HG03442 (cell line): ENCODE data around the gene OR2A5.
A peak's percentile ranks its signal among the peaks of the same experiment; 100 is the strongest.
"Not testable (repeated sequence)": the region's sequence is repeated elsewhere in the genome, so short reads cannot be mapped to it uniquely, and the experiment has no call there.

ENCODE experiments used
- ATAC-seq: cut with Tn5 transposase; IDR thresholded peaks from one replicate; pipeline ENCODE4 v1.9.1; 2021; ENCODE audit warnings: mild to moderate bottlenecking, moderate library complexity; ENCODE audit not compliant: unreplicated experiment

Gene OR2A5, protein sequence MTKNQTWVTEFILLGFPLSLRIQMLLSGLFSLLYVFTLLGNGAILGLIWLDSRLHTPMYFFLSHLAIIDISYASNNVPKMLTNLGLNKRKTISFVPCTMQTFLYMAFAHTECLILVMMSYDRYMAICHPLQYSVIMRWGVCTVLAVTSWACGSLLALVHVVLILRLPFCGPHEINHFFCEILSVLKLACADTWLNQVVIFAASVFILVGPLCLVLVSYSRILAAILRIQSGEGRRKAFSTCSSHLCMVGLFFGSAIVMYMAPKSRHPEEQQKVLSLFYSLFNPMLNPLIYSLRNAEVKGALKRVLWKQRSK

GRCh38 chr7:144048648-144049047 lies at the start of gene OR2A5:
TSS of gene OR2A5 (plus strand) at chr7:144048948. CDS start at chr7:144050402, 1,454 bp downstream.
- ATAC-seq, result no peak

- ATAC-seq, result no peak
These were observed 48.7 kb upstream of the OR2A5 start, which contains the start of gene OR6B1 for GRCh38 chr7:144000020-144000419. TSS of gene OR6B1 (plus strand) at chr7:144000320. CDS start at chr7:144003997, 3,677 bp downstream.

- ATAC-seq, result no peak
These were observed 47.2 kb upstream of the OR2A5 start for GRCh38 chr7:144001543-144001942.

DNA sequence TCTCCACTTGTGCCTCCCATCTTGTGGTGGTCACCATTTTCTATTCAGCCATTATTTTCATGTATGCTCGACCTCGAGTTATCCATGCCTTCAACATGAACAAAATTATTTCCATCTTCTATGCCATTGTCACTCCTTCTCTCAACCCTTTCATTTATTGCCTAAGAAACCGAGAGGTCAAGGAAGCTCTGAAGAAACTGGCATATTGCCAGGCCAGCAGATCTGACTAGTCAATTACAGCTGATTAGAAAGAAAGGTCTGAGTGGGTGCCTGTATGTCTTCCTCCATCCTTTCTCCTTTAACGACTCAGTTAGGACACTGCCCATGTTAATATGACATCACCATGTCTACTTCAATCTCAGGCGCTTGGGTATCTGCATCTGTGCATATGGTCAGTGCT lies 44.0 kb upstream of the OR2A5 start:
- ATAC-seq, result no peak

GRCh38 chr7:144006029-144006691 lies 42.6 kb upstream of the OR2A5 start:
- ATAC-seq, result no peak

DNA sequence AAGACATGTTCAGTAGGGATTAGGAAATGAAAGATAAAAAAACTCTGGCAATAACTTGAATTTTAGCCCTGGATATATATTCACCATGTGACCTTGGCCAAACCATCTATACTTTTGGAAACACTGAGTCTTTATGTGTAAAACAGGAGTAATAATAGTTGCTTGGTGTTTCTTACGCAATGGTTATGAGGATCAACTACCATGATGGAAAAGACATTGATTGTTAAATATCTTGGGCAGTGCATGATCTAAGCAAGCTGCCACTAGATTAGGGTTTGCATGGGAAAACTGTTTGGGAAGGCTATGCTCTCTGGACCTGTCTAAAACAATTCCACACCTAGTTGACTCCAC lies 42.1 kb upstream of the OR2A5 start:
- ATAC-seq, result no peak

DNA sequence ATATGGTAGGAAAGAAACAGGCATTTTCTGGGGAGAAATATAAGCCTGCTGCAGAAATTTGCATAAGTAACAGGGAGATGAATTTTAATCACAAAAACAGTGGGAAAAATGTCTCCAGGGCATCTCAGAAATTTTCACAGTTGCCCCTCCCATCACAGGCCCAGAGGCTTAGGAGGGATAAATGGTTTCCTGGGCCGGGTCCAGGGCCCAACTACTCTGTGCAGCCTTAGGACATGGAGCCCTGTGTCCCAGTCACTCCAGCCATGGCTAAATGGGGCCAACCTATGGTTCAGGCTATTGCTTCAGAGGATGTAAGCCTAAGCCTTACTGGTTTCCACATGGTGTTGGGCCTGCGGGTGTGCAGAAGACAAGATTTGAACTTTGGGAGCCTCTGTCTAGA lies 39.4 kb upstream of the OR2A5 start:
- no peak for ATAC-seq

DNA sequence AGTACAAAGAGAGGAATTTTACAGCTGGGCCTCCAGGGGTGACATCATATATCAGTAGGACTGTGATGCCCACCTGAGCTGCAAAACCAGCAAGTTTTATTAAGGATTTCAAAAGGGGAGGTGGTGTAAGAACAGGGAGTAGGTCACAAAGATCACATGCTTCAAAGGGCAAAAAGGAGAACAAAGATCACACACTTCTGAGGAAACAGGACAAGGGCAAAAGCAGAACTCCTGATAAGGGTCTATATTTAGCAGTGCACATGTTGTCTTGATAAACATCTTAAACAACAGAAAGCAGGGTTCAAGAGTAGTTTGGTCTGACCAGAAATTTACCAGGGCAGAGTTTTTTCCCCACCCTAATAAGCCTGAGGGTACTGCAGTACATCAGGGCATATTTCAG lies 38.7 kb upstream of the OR2A5 start:
- ATAC-seq, result not testable (repeated sequence)

DNA sequence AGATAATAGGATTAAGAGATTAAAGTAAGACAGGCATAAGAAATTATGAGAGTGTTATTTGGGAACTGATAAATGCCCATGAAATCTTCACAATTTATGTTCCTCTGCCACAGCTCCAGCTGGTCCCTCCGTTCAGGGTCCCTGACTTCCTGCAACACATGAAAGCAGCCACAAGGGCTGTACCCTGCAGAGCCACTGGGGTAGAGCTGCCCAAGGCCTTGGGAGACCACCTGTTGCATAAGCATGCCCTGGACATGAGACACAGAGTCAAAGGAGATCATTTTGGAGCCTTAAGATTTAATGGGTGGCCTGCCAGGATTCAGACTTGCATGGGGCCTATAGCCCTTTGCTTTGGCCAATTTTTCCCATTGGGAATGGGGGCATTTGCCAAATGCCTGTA lies 37.9 kb upstream of the OR2A5 start:
- ATAC-seq, result not testable (repeated sequence)

DNA sequence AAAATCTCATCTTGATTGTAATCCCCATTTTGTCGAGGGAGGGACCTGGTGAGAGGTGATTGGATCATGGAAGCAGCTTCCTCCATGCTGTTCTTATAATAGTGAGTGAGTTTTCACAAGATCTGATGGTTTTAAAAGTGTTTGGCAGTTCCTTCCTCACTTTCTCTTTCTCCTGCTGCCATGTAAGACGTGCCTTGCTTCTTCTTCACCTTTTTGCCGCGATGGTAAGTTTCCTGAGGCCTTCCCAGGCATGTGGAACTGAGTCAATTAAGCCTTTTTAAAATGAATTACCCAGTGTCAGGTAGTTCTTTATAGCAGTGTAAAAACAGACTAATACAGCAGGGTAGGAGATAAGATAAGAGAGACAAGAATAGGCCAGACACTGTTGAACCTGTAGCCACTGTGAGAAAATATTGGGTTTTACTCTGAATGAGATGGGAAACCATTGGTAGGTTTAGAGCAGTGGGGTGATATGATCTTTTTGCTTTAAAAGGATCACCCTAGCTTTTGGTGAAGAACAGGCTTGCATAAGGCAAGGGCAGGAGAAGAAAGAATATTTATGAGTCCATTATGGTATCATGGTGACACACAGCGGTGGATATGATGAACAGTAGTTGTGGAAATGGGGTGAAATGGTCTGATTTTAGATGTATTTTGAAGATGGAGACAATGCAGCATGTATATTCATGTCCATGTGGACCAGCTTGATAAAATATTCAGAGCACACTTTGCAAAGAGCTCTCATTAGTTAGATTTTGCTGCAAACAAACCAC lies 37.1 kb upstream of the OR2A5 start:
- no peak for ATAC-seq

GRCh38 chr7:144018065-144018464 lies 30.7 kb upstream of the OR2A5 start:
- no peak for ATAC-seq

DNA sequence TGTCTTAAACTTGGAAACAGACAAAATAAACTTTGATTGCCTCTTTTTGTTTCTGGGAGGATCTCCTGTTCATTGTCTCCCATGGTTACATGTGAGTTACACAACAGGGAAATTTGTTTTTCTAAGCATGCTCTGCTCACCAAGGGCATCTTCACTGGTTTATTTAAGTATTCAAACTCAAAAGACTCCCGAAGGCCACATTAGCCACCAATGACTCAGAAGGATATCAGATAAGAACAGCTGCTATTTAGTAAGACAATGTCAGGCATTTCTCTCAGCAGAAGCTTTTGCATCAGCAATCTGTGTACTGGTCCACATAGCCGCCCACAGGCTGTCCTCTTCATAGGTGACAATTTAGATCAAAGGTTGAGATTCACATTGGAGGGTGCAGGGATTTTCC lies 29.3 kb upstream of the OR2A5 start:
- peak; percentile 70 for ATAC-seq

DNA sequence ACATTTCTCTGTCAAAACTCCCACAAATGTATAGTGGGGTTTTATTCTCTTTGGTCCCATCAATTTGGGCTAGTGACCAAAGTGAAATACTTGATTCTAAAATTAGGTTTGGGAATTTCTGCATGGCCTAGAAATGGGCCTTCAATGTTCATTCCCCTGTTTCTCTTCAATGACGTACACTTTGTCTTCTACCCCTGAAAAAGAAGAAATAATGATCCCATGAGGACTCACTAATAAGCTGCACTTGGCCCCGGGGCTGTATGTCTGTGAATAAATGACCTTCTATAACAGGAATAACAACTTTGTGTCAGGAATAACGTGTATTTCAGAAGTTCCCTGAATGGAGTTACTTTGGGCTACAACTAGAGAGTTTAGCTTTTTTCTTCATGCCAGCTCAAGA lies 28.4 kb upstream of the OR2A5 start:
- ATAC-seq, result no peak

GRCh38 chr7:144022169-144022568 lies 26.6 kb upstream of the OR2A5 start:
- ATAC-seq, result no peak

DNA sequence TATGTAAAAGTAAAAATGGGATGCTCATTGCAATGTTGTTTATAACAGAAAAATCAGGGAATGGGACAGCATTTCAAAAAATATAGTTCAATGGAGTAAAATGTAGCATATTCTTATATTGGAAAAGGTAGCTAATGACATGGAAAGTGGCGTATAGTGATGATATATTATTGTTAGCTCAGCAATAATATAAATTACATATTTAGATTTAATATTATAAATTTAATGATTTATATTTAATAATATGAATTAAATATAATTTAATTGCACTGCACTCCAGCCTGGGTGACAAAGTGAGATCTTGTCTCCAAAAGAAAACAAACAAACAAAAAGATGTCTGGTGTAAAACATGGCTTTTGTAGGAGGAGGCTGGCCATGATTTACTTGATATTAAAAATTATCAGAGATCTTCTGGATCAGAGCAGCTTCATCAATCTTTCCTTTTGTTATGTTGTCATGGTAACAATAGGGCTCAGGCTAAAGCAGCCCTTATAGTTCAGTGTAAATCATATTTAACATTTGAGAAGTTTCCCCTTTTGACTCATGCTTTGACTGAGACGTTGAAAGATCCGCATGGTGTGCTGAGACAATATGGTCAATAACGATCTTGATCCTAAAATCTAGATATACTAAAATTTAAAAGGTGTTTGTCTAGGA lies 25.4 kb upstream of the OR2A5 start:
- no peak for ATAC-seq

GRCh38 chr7:144024213-144024612 lies 24.5 kb upstream of the OR2A5 start:
- no peak for ATAC-seq

DNA sequence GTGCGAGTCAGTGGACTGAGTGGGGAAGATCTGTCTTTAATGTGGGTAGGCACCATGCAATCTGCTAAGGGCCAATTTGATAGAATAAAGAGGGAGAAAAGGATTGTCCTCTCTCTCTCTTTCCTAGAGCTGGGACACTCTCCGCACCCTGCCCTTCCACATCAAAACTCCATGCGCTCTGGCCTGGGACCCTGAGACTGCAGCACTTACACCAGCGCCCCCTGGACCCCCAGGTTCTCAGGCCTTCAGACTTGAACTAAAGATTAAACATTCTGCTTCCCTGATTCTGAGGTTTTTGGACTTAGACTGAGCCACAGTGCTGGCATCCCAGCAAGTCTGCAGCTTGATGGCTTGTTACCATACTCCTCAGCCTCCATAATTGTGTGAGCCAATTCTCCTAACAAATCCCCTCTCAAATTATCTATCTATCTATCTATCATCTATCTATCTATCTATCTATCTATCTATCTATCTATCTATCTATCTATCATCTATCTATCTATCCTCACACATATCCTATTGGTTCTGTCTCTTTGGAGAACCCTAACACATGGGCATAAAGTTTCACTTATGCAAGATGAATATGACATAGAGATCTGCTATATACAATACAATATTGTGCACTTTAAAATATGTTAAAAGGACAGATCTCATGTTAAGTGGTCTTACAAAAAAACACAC lies 22.4 kb upstream of the OR2A5 start:
- no peak for ATAC-seq

GRCh38 chr7:144027070-144027469 lies 21.7 kb upstream of the OR2A5 start:
- no peak for ATAC-seq

DNA sequence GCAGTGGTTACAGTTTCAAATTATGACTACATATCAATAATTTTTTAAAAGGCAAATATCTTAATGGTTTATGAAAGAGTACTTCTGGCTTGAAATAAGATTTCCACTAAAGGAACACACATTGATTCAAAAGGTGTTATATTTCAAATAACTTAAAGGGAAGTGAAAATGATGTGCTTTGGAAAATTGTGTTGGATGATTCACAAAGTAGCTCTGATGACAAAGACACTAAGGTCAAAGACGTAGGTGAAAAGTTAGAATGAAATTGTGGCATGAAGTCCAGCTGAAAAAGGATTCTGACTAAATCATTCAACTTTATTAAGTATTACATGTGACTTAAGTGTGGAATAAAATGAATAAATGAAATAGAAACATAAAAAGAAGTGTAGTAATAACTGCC lies 20.8 kb upstream of the OR2A5 start:
- peak; percentile 49 for ATAC-seq

- ATAC-seq, result no peak
These were observed 20.2 kb upstream of the OR2A5 start for GRCh38 chr7:144028547-144028946.

DNA sequence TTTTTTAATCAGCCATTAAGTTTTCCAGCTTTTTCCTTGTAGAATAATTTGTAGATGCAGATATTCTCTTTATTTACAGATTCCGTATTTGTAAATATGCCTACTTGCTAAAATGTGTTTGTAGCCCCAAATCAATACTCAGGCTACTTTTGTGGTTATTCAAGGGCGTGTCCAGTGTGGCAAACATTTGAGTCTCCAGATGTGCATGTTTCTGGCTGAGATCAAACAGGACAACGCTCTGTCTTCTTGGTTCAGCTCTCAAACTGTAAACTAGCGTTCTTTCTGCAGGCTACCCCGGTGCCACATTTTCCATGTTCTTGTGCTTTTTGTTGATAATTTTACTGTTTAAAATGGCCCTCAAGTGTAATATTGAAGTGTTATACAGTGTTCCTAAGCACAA lies 16.2 kb upstream of the OR2A5 start:
- no peak for ATAC-seq
